KMS-11 (cell line): ENCODE data around the gene RNASET2.

Experiments used
- H2AFZ ChIP-seq: fragments of 200-600 bp; sonication (generic); 2 replicates; pipeline ENCODE4 v1.6.1; 2016; ENCODE audit warnings: antibody characterized with exemption, mixed run types, low read depth
- H3K27ac ChIP-seq: fragments of 200-600 bp; sonication (generic); 2 replicates; pipeline ENCODE4 v1.6.1; 2016; ENCODE audit warnings: mild to moderate bottlenecking, mixed run types
- H3K27me3 ChIP-seq: fragments of 200-600 bp; sonication (generic); 2 replicates; pipeline ENCODE4 v1.6.1; 2017; ENCODE audit warnings: mild to moderate bottlenecking, low read depth, mixed run types, moderate library complexity; ENCODE audit not compliant: insufficient read depth
- H3K36me3 ChIP-seq: fragments of 200-600 bp; sonication (generic); 2 replicates; pipeline ENCODE4 v1.6.1; 2017; ENCODE audit warnings: mild to moderate bottlenecking, mixed run types; ENCODE audit not compliant: insufficient read depth
- H3K4me1 ChIP-seq: fragments of 200-600 bp; sonication (generic); 2 replicates; pipeline ENCODE4 v1.6.1; 2016; ENCODE audit warnings: mild to moderate bottlenecking, low read depth, mixed run types; ENCODE audit not compliant: poor library complexity, severe bottlenecking
- H3K4me2 ChIP-seq: fragments of 200-600 bp; sonication (generic); 2 replicates; pipeline ENCODE4 v1.7.0; 2016; ENCODE audit warnings: mild to moderate bottlenecking, mixed run types
- H3K4me3 ChIP-seq: fragments of 200-600 bp; sonication (generic); IDR thresholded peaks from 2 replicates; pipeline ENCODE4 v1.6.1; 2017; ENCODE audit warnings: low read depth, low read length, mixed read lengths; ENCODE audit not compliant: insufficient read depth
- H3K79me2 ChIP-seq: fragments of 200-600 bp; sonication (generic); 2 replicates; pipeline ENCODE4 v1.6.1; 2016; ENCODE audit warnings: low read depth, mixed run types; ENCODE audit not compliant: insufficient read depth
- H3K9ac ChIP-seq: fragments of 200-600 bp; sonication (generic); 2 replicates; pipeline ENCODE4 v1.6.1; 2016; ENCODE audit warnings: mild to moderate bottlenecking, mixed run types
- H4K20me1 ChIP-seq: fragments of 200-600 bp; sonication (generic); 2 replicates; pipeline ENCODE4 v1.6.1; 2016; ENCODE audit warnings: mild to moderate bottlenecking, mixed run types; ENCODE audit not compliant: insufficient read depth
- CTCF ChIP-seq: fragments of 200-600 bp; sonication (generic); conservative IDR thresholded peaks from 2 replicates; pipeline ENCODE4 v1.6.1; 2017; ENCODE audit warnings: low read depth, mild to moderate bottlenecking, antibody characterized with exemption, low read length, moderate library complexity, mixed read lengths

RNASET2 gene

GRCh38 chr6:166936079-166936787 is 20.1 kb downstream of the RNASET2 start:
- no peak overlapping the region for H3K9ac ChIP-seq
- H3K27ac ChIP-seq, result no peak overlapping the region
- no peaks in the 10 kb centered on the region for H3K79me2 ChIP-seq
- no peaks in the 10 kb centered on the region for H3K4me1 ChIP-seq
- H3K27me3 ChIP-seq, result no peaks in the 10 kb centered on the region
- H2AFZ ChIP-seq, result no peak overlapping the region
- H4K20me1 ChIP-seq, result no peaks in the 10 kb centered on the region
- H3K4me3 ChIP-seq, result no peak overlapping the region
- TF ChIP-seq CTCF, result no peak
- no peak overlapping the region for H3K4me2 ChIP-seq
- H3K36me3 ChIP-seq, result no peaks in the 10 kb centered on the region

GRCh38 chr6:166935353-166935752 is 21.0 kb downstream of the RNASET2 start:
- Histone ChIP-seq H4K20me1 (no peaks in the 10 kb centered on the region), H3K4me2 (no peak overlapping the region), H3K36me3 (no peaks in the 10 kb centered on the region), H3K27ac (no peak overlapping the region), H3K27me3 (no peaks in the 10 kb centered on the region), H3K79me2 (no peaks in the 10 kb centered on the region), H2AFZ (no peak overlapping the region), H3K4me1 (no peaks in the 10 kb centered on the region), H3K4me3 (no peak overlapping the region), H3K9ac (no peak overlapping the region)
- TF ChIP-seq CTCF, result no peak

GRCh38 chr6:166934174-166934573 is 22.2 kb downstream of the RNASET2 start:
- Histone ChIP-seq H3K27ac (no peak overlapping the region), H4K20me1 (no peaks in the 10 kb centered on the region), H3K36me3 (no peaks in the 10 kb centered on the region), H3K79me2 (no peaks in the 10 kb centered on the region), H3K9ac (no peak overlapping the region), H3K4me3 (no peak overlapping the region), H3K4me2 (no peak overlapping the region), H3K4me1 (no peaks in the 10 kb centered on the region), H2AFZ (no peak overlapping the region), H3K27me3 (no peaks in the 10 kb centered on the region)
- no peak for TF ChIP-seq CTCF

GRCh38 chr6:166933396-166933795 is 23.0 kb downstream of the RNASET2 start:
- Histone ChIP-seq H4K20me1 (no peaks in the 10 kb centered on the region), H3K4me3 (no peak overlapping the region)

More at GRCh38 chr6:166933396-166933795, 23.0 kb downstream of the RNASET2 start:
- Histone ChIP-seq H3K9ac (no peak overlapping the region), H3K36me3 (no peaks in the 10 kb centered on the region), H2AFZ (no peak overlapping the region), H3K27me3 (no peaks in the 10 kb centered on the region), H3K4me2 (no peak overlapping the region), H3K27ac (no peak overlapping the region), H3K4me1 (no peaks in the 10 kb centered on the region), H3K79me2 (no peaks in the 10 kb centered on the region)
- TF ChIP-seq CTCF, result no peak
